Measurements from ENCODE around the gene TTC27. TPM values are rescaled to one million over a fixed set of nuclear protein-coding genes. Genes with fewer than 3 reads are reported as not detected.

Gene TTC27
- total RNA-seq, 1 experiment from 2014 or later = 25.1 TPM

DNA sequence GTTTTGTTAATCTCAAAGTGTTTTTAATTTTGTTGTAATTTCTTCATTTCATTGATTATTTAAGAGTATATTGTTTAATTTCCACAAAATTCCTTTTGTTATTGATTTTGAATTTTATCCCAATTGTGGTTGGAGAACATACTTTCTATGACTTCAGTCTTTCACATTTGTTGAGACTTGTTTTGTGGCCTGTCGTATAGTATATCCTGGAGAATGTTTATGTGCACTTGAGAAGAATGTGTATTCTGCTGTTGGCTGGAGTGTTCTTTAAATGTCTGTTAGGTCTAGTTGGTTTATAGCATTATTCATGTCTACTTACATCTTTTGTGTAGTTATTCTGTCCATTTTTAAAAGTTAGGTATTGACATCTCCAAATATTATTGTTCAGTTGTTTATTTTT, 120.3 kb downstream of the TTC27 start:
- ATAC-seq = no peak
- DNase-seq (ENCODE audit: low spot score) = no peak
- peaks cover 4% of the 10 kb centered on the region for H3K36me3 Mint-ChIP-seq
- no peak overlapping the region for H3K4me3 Mint-ChIP-seq
- peaks cover 8% of the 10 kb centered on the region for H3K4me1 Mint-ChIP-seq
- H3K27ac Mint-ChIP-seq = no peak overlapping the region
- TF ChIP-seq FOXK1 (CRISPR knock-in tag; IDR thresholded peaks at IDR 0.05) = no peak
- TF ChIP-seq CREM (CRISPR knock-in tag; IDR thresholded peaks at IDR 0.05) = no peak
- no peak for TF ChIP-seq GABPB1 (CRISPR knock-in tag; IDR thresholded peaks at IDR 0.05)
- TF ChIP-seq, protein P1, sequence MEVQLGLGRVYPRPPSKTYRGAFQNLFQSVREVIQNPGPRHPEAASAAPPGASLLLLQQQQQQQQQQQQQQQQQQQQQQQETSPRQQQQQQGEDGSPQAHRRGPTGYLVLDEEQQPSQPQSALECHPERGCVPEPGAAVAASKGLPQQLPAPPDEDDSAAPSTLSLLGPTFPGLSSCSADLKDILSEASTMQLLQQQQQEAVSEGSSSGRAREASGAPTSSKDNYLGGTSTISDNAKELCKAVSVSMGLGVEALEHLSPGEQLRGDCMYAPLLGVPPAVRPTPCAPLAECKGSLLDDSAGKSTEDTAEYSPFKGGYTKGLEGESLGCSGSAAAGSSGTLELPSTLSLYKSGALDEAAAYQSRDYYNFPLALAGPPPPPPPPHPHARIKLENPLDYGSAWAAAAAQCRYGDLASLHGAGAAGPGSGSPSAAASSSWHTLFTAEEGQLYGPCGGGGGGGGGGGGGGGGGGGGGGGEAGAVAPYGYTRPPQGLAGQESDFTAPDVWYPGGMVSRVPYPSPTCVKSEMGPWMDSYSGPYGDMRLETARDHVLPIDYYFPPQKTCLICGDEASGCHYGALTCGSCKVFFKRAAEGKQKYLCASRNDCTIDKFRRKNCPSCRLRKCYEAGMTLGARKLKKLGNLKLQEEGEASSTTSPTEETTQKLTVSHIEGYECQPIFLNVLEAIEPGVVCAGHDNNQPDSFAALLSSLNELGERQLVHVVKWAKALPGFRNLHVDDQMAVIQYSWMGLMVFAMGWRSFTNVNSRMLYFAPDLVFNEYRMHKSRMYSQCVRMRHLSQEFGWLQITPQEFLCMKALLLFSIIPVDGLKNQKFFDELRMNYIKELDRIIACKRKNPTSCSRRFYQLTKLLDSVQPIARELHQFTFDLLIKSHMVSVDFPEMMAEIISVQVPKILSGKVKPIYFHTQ (CRISPR knock-in tag; IDR thresholded peaks at IDR 0.05) = no peak
- H3K27me3 Mint-ChIP-seq (ENCODE audit: low read depth) = no peaks in the 10 kb centered on the region
- CTCF ChIA-PET = no interaction called here
- POLR2A ChIA-PET = no interaction called here
- no peaks in the 10 kb centered on the region for H3K9me3 Mint-ChIP-seq

DNA sequence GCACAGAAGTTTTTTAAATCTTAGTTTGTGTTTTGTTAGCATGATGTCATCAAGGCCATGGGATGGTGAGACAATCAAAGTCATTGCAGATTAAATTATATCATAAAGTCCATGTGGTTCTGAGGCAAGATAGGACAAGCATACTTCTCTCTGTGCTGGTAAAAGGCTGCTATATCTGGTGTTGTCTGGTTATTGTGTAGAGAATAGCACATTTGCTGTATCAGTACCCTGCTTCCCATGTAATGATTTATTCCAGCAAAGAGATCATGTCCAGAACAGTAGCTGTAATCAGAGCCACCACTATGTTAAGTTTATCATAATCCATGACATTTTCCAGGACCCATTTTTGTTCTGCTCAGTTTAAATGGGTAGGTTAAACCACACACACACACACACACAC, 123.0 kb downstream of the TTC27 start:
- CTCF ChIA-PET = no interaction called here
- no peak for ATAC-seq
- H3K27ac Mint-ChIP-seq = no peak overlapping the region; the same call in 1 of the 2 replicates

DNA sequence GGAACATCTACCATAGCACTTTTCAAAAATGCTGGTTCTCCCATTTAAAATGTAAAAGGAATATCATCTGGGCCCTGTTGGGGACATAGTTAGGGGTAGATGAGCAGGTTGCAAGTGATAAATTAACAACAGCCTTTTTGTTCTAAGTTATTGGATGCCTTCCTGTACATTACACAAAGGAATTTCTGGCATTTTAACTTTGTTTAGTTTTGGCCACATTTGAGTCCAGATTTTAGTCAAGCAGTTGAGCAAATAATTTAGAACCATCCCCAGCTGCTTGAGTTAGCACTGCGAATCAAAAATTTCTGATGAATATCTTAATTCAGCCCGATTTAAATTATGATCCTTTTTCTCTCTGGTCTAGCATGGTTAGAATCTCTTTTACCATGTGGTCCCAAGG, 124.4 kb downstream of the TTC27 start:
- POLR2A ChIA-PET = no interaction called here
- H3K36me3 Mint-ChIP-seq = peaks cover 19% of the 10 kb centered on the region
- H3K27ac Mint-ChIP-seq = no peak overlapping the region; the same call in 1 of the 2 replicates
- no peak for DNase-seq (ENCODE audit: low spot score)
- CTCF ChIA-PET = no interaction called here
- no peaks in the 10 kb centered on the region for H3K27me3 Mint-ChIP-seq (ENCODE audit: low read depth)
- H3K4me1 Mint-ChIP-seq = peaks cover 8% of the 10 kb centered on the region
- no peak overlapping the region for H3K4me3 Mint-ChIP-seq
- ATAC-seq = no peak
- TF ChIP-seq GRHL2 (CRISPR knock-in tag; IDR thresholded peaks at IDR 0.05; ENCODE audit: insufficient replicate concordance, severe bottlenecking) = no peak
- TF ChIP-seq NR3C1 (CRISPR knock-in tag; conservative IDR thresholded peaks at IDR 0.05; ENCODE audit: low read depth) = no peak
- TF ChIP-seq, protein P2, sequence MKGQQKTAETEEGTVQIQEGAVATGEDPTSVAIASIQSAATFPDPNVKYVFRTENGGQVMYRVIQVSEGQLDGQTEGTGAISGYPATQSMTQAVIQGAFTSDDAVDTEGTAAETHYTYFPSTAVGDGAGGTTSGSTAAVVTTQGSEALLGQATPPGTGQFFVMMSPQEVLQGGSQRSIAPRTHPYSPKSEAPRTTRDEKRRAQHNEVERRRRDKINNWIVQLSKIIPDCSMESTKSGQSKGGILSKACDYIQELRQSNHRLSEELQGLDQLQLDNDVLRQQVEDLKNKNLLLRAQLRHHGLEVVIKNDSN (CRISPR knock-in tag; IDR thresholded peaks at IDR 0.05) = no peak
- no peak for TF ChIP-seq TCF7 (CRISPR knock-in tag; IDR thresholded peaks at IDR 0.05; ENCODE audit: low read depth)
- no peak for TF ChIP-seq ZNF263 (CRISPR knock-in tag; IDR thresholded peaks at IDR 0.05; ENCODE audit: low read depth)
- no peak for TF ChIP-seq NFE2L1 (CRISPR knock-in tag; IDR thresholded peaks at IDR 0.05)
- TF ChIP-seq SMAD3 (CRISPR knock-in tag; IDR thresholded peaks at IDR 0.05; ENCODE audit: borderline replicate concordance) = no peak
- no peak for TF ChIP-seq TP53 (CRISPR knock-in tag; IDR thresholded peaks at IDR 0.05)
- TF ChIP-seq, protein P3, sequence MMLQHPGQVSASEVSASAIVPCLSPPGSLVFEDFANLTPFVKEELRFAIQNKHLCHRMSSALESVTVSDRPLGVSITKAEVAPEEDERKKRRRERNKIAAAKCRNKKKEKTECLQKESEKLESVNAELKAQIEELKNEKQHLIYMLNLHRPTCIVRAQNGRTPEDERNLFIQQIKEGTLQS (CRISPR knock-in tag; conservative IDR thresholded peaks at IDR 0.05) = no peak
- TF ChIP-seq, protein P4, sequence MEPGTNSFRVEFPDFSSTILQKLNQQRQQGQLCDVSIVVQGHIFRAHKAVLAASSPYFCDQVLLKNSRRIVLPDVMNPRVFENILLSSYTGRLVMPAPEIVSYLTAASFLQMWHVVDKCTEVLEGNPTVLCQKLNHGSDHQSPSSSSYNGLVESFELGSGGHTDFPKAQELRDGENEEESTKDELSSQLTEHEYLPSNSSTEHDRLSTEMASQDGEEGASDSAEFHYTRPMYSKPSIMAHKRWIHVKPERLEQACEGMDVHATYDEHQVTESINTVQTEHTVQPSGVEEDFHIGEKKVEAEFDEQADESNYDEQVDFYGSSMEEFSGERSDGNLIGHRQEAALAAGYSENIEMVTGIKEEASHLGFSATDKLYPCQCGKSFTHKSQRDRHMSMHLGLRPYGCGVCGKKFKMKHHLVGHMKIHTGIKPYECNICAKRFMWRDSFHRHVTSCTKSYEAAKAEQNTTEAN (CRISPR knock-in tag; IDR thresholded peaks at IDR 0.05) = no peak
- no peak for TF ChIP-seq GABPB1 (CRISPR knock-in tag; IDR thresholded peaks at IDR 0.05)
- TF ChIP-seq NFYB (CRISPR knock-in tag; conservative IDR thresholded peaks at IDR 0.05; ENCODE audit: low read depth) = no peak
- H3K9me3 Mint-ChIP-seq = peaks cover 12% of the 10 kb centered on the region

More for the DNA sequence above, 123.0 kb downstream of the TTC27 start:
- Mint-ChIP-seq H3K36me3 (peaks cover 18% of the 10 kb centered on the region), H3K4me1 (peaks cover 8% of the 10 kb centered on the region), H3K4me3 (no peak overlapping the region), H3K27me3 (ENCODE audit: low read depth) (no peaks in the 10 kb centered on the region), H3K9me3 (peaks cover 10% of the 10 kb centered on the region)
- POLR2A ChIA-PET = no interaction called here
- TF ChIP-seq, protein P5, sequence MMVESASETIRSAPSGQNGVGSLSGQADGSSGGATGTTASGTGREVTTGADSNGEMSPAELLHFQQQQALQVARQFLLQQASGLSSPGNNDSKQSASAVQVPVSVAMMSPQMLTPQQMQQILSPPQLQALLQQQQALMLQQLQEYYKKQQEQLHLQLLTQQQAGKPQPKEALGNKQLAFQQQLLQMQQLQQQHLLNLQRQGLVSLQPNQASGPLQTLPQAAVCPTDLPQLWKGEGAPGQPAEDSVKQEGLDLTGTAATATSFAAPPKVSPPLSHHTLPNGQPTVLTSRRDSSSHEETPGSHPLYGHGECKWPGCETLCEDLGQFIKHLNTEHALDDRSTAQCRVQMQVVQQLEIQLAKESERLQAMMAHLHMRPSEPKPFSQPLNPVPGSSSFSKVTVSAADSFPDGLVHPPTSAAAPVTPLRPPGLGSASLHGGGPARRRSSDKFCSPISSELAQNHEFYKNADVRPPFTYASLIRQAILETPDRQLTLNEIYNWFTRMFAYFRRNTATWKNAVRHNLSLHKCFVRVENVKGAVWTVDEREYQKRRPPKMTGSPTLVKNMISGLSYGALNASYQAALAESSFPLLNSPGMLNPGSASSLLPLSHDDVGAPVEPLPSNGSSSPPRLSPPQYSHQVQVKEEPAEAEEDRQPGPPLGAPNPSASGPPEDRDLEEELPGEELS (CRISPR knock-in tag; IDR thresholded peaks at IDR 0.05) = no peak
- TF ChIP-seq SMAD4 (CRISPR knock-in tag; IDR thresholded peaks at IDR 0.05) (no peak), GRHL2 (CRISPR knock-in tag; IDR thresholded peaks at IDR 0.05; ENCODE audit: insufficient replicate concordance, severe bottlenecking) (no peak), ZNF138 (CRISPR knock-in tag; conservative IDR thresholded peaks at IDR 0.05) (no peak), SOX15 (CRISPR knock-in tag; IDR thresholded peaks at IDR 0.05) (no peak), CBFB (CRISPR knock-in tag; IDR thresholded peaks at IDR 0.05; ENCODE audit: low read depth) (no peak), JUN (CRISPR knock-in tag; IDR thresholded peaks at IDR 0.05) (no peak), ZNF263 (CRISPR knock-in tag; IDR thresholded peaks at IDR 0.05; ENCODE audit: low read depth) (no peak)
- TF ChIP-seq, protein P6, sequence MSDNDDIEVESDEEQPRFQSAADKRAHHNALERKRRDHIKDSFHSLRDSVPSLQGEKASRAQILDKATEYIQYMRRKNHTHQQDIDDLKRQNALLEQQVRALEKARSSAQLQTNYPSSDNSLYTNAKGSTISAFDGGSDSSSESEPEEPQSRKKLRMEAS (CRISPR knock-in tag; IDR thresholded peaks at IDR 0.05) = no peak
- TF ChIP-seq, protein P7, sequence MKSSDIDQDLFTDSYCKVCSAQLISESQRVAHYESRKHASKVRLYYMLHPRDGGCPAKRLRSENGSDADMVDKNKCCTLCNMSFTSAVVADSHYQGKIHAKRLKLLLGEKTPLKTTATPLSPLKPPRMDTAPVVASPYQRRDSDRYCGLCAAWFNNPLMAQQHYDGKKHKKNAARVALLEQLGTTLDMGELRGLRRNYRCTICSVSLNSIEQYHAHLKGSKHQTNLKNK (CRISPR knock-in tag; IDR thresholded peaks at IDR 0.05) = no peak
- TF ChIP-seq, protein P8, sequence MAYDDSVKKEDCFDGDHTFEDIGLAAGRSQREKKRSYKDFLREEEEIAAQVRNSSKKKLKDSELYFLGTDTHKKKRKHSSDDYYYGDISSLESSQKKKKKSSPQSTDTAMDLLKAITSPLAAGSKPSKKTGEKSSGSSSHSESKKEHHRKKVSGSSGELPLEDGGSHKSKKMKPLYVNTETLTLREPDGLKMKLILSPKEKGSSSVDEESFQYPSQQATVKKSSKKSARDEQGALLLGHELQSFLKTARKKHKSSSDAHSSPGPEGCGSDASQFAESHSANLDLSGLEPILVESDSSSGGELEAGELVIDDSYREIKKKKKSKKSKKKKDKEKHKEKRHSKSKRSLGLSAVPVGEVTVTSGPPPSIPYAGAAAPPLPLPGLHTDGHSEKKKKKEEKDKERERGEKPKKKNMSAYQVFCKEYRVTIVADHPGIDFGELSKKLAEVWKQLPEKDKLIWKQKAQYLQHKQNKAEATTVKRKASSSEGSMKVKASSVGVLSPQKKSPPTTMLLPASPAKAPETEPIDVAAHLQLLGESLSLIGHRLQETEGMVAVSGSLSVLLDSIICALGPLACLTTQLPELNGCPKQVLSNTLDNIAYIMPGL (CRISPR knock-in tag; IDR thresholded peaks at IDR 0.05) = no peak
- DNase-seq (ENCODE audit: low spot score) = no peak

Measured in WTC11 (cell line).